ENCODE data around the gene VSIG10.

GRCh38 chr12:118029166-118029565, 74.6 kb downstream of the VSIG10 start:
- TF ChIP-seq CTCF (IDR thresholded peaks at IDR 0.05) (no peak), POLR2A (IDR thresholded peaks at IDR 0.05) (no peak)
